HK-2 (cell line): ENCODE results near the gene ZNF844.
"Not testable (repeated sequence)": the region's sequence is repeated elsewhere in the genome, so short reads cannot be mapped to it uniquely, and the experiment has no call there.

Source experiments
- DNase-seq: peaks from one replicate; pipeline ENCODE4 v3.0.0-alpha.2; 2018; ENCODE audit not compliant: unreplicated experiment

The ZNF844 gene

GRCh38 chr19:12064590-12065538 lies at the start of gene ZNF844:
TSS of gene ZNF844 (plus strand) at chr19:12064731. CDS start at chr19:12064874, 143 bp downstream.
- peak; percentile 76 for DNase-seq

- no peak for DNase-seq
Measured at GRCh38 chr19:12015015-12015752, 49.3 kb upstream of the ZNF844 start.

- DNase-seq: no peak
Measured at GRCh38 chr19:12015753-12016116, 48.8 kb upstream of the ZNF844 start.

- DNase-seq: no peak
Measured at GRCh38 chr19:12034198-12034597, 30.3 kb upstream of the ZNF844 start.

- DNase-seq: no peak
Measured at GRCh38 chr19:12034620-12035019, 29.9 kb upstream of the ZNF844 start.

GRCh38 chr19:12035220-12036172 lies 29.0 kb upstream of the ZNF844 start, which contains the start of gene ZNF433:
TSS of gene ZNF433 (minus strand) at chr19:12035679. CDS start at chr19:12035539, 140 bp downstream.
- peak; percentile 86 for DNase-seq

GRCh38 chr19:12042893-12043292 lies 21.6 kb upstream of the ZNF844 start:
- DNase-seq: no peak

GRCh38 chr19:12043752-12044422 lies 20.6 kb upstream of the ZNF844 start:
- DNase-seq: no peak

- no peak for DNase-seq
Measured at GRCh38 chr19:12047868-12048267, 16.7 kb upstream of the ZNF844 start.

- DNase-seq: no peak
Measured at GRCh38 chr19:12052091-12052496, 12.4 kb upstream of the ZNF844 start.

- peak; percentile 58 for DNase-seq
Measured at GRCh38 chr19:12052497-12053169, 11.9 kb upstream of the ZNF844 start, which contains the start of gene ZNF878. TSS of gene ZNF878 (minus strand) at chr19:12052961. CDS start at chr19:12052801, 160 bp downstream.

- DNase-seq: no peak
Measured at GRCh38 chr19:12055784-12056183, 8.7 kb upstream of the ZNF844 start.

GRCh38 chr19:12075538-12076139 lies 11.1 kb downstream of the ZNF844 start:
- no peak for DNase-seq

- not testable (repeated sequence) for DNase-seq
Measured at GRCh38 chr19:12076331-12076730, 11.8 kb downstream of the ZNF844 start.

GRCh38 chr19:12077375-12077774 lies 12.8 kb downstream of the ZNF844 start:
- no peak for DNase-seq

GRCh38 chr19:12083336-12083735 lies 18.8 kb downstream of the ZNF844 start:
- not testable (repeated sequence) for DNase-seq

GRCh38 chr19:12085074-12085818 lies 20.7 kb downstream of the ZNF844 start:
- DNase-seq: no peak

- peak; percentile 11 for DNase-seq
Measured at GRCh38 chr19:12090807-12091206, 26.3 kb downstream of the ZNF844 start.
